H9 (cell line): ENCODE data around the gene GARIN5A. TPM values are rescaled to one million over a fixed set of nuclear protein-coding genes. Genes with fewer than 3 reads are reported as not detected.

ENCODE experiments used
- DNase-seq: peaks from one replicate; pipeline ENCODE4 v3.0.0-alpha.2; 2017
- H2AFZ ChIP-seq: one replicate; pipeline ENCODE4 v1.6.1; 2013; ENCODE audit warnings: mild to moderate bottlenecking, low read length, control low read depth, moderate library complexity
- H2AK5ac ChIP-seq: 2 replicates; pipeline ENCODE4 v1.6.1; 2013; ENCODE audit warnings: low read length, control low read depth, mixed read lengths; ENCODE audit not compliant: insufficient read length
- H2BK120ac ChIP-seq: one replicate; pipeline ENCODE4 v1.6.1; 2013; ENCODE audit warnings: low read depth, mild to moderate bottlenecking, low read length, control low read depth, inconsistent platforms; ENCODE audit not compliant: poor library complexity, severe bottlenecking
- H2BK12ac ChIP-seq: 2 replicates; pipeline ENCODE4 v1.6.1; 2013; ENCODE audit warnings: low read length, control low read depth, mixed read lengths, low read depth; ENCODE audit not compliant: insufficient read length
- H2BK15ac ChIP-seq: 2 replicates; pipeline ENCODE4 v1.6.1; 2013; ENCODE audit warnings: low read depth, low read length, control low read depth
- H2BK20ac ChIP-seq: one replicate; pipeline ENCODE4 v1.6.1; 2013; ENCODE audit warnings: low read depth, mild to moderate bottlenecking, low read length, control low read depth, inconsistent platforms; ENCODE audit not compliant: poor library complexity, severe bottlenecking
- H2BK5ac ChIP-seq: 2 replicates; pipeline ENCODE4 v1.6.1; 2013; ENCODE audit warnings: low read length, control low read depth, mixed read lengths; ENCODE audit not compliant: insufficient read length
- H3K14ac ChIP-seq: 2 replicates; pipeline ENCODE4 v1.6.1; 2013; ENCODE audit warnings: low read length, control low read depth; ENCODE audit not compliant: insufficient read depth
- H3K18ac ChIP-seq: 2 replicates; pipeline ENCODE4 v1.6.1; 2013; ENCODE audit warnings: low read depth, mild to moderate bottlenecking, mixed read lengths, low read length, control low read depth; ENCODE audit not compliant: insufficient read length
- H3K23ac ChIP-seq: 2 replicates; pipeline ENCODE4 v1.6.1; 2013; ENCODE audit warnings: low read length, control low read depth, mixed read lengths, low read depth; ENCODE audit not compliant: insufficient read length
- H3K23me2 ChIP-seq: 2 replicates; pipeline ENCODE4 v1.6.1; 2013; ENCODE audit warnings: low read depth, mild to moderate bottlenecking, mixed read lengths, low read length, control low read depth; ENCODE audit not compliant: insufficient read length, poor library complexity, severe bottlenecking
- H3K27ac ChIP-seq: 2 replicates; pipeline ENCODE4 v1.5.1; 2013; ENCODE audit warnings: low read length, control low read depth, mixed read lengths, low read depth; ENCODE audit not compliant: insufficient read length
- H3K27me3 ChIP-seq: 2 replicates; pipeline ENCODE4 v1.6.1; 2013; ENCODE audit warnings: low read length, control low read depth, inconsistent platforms; ENCODE audit not compliant: insufficient read depth
- H3K4ac ChIP-seq: 2 replicates; pipeline ENCODE4 v1.6.1; 2013; ENCODE audit warnings: low read depth, mild to moderate bottlenecking, control low read depth, inconsistent platforms, low read length, moderate library complexity
- H3K4me1 ChIP-seq: 2 replicates; pipeline ENCODE4 v1.6.1; 2013; ENCODE audit warnings: low read length, control low read depth, inconsistent platforms; ENCODE audit not compliant: insufficient read depth
- H3K4me2 ChIP-seq: 2 replicates; pipeline ENCODE4 v1.6.1; 2013; ENCODE audit warnings: low read length, control low read depth, mixed read lengths; ENCODE audit not compliant: insufficient read length, insufficient read depth
- H3K56ac ChIP-seq: 2 replicates; pipeline ENCODE4 v1.6.1; 2013; ENCODE audit warnings: low read depth, mild to moderate bottlenecking, mixed read lengths, low read length, control low read depth; ENCODE audit not compliant: insufficient read length
- H3K79me1 ChIP-seq: 2 replicates; pipeline ENCODE4 v1.6.1; 2013; ENCODE audit warnings: low read depth, mild to moderate bottlenecking, moderate library complexity, low read length, control low read depth, inconsistent platforms; ENCODE audit not compliant: insufficient read depth, poor library complexity, severe bottlenecking
- H3K79me2 ChIP-seq: 2 replicates; pipeline ENCODE4 v1.6.1; 2013; ENCODE audit warnings: low read length, control low read depth, inconsistent platforms; ENCODE audit not compliant: insufficient read depth
- H3K9ac ChIP-seq: 2 replicates; pipeline ENCODE4 v1.6.1; 2013; ENCODE audit warnings: low read length, control low read depth, mixed read lengths; ENCODE audit not compliant: insufficient read length; ENCODE audit errors: extremely low read depth
- H3K9me3 ChIP-seq: one replicate; pipeline ENCODE4 v1.6.1; 2013; ENCODE audit warnings: low read depth, low read length, inconsistent platforms; ENCODE audit not compliant: control insufficient read depth
- H3T11ph ChIP-seq: one replicate; pipeline ENCODE4 v1.6.1; 2013; ENCODE audit warnings: mild to moderate bottlenecking, low read length, control low read depth, inconsistent platforms
- H4K20me1 ChIP-seq: one replicate; pipeline ENCODE4 v1.6.1; 2013; ENCODE audit not compliant: control insufficient read depth, insufficient read length, insufficient read depth
- H4K5ac ChIP-seq: 2 replicates; pipeline ENCODE4 v1.6.1; 2013; ENCODE audit warnings: low read depth, mild to moderate bottlenecking, mixed read lengths, low read length, control low read depth; ENCODE audit not compliant: insufficient read length
- H4K8ac ChIP-seq: replicated peaks from 2 replicates; pipeline ENCODE4 v1.6.1; 2013; ENCODE audit warnings: low read length, control low read depth, mixed read lengths, low read depth; ENCODE audit not compliant: insufficient read length
- H4K91ac ChIP-seq: 2 replicates; pipeline ENCODE4 v1.6.1; 2013; ENCODE audit warnings: low read depth, mild to moderate bottlenecking, moderate library complexity, mixed read lengths, low read length, control low read depth; ENCODE audit not compliant: insufficient read length
- H3K27ac Mint-ChIP-seq, 3 experiments: 2 replicates in 2 of 3; 3 replicates in 1 of 3; pipeline ENCODE4 v1.8.0; 2020 to 2021; ENCODE audit warnings: mixed read lengths in 3 of 3, mild to moderate bottlenecking in 1 of 3, moderate library complexity in 1 of 3
- H3K27me3 Mint-ChIP-seq: 2 replicates; pipeline ENCODE4 v1.8.0; 2021; ENCODE audit warnings: low read depth, mild to moderate bottlenecking, moderate library complexity, mixed read lengths
- H3K36me3 Mint-ChIP-seq, 3 experiments: 2 replicates in 2 of 3; 3 replicates in 1 of 3; pipeline ENCODE4 v1.8.0; 2020 to 2021; ENCODE audit warnings: low read depth in 3 of 3, mixed read lengths in 3 of 3; ENCODE audit not compliant: insufficient read depth in 1 of 3
- H3K4me1 Mint-ChIP-seq, 2 experiments: 2 replicates each; pipeline ENCODE4 v1.8.0; 2020; ENCODE audit warnings: mixed read lengths in 2 of 2
- H3K4me3 Mint-ChIP-seq, 2 experiments: 2 replicates in 1 of 2; 3 replicates in 1 of 2; pipeline ENCODE4 v1.8.0; 2020 to 2021; ENCODE audit warnings: mild to moderate bottlenecking in 2 of 2, mixed read lengths in 2 of 2, moderate library complexity in 1 of 2
- H3K9me3 Mint-ChIP-seq, 2 experiments: 2 replicates in 1 of 2; 3 replicates in 1 of 2; pipeline ENCODE4 v1.8.0; 2020; ENCODE audit warnings: mild to moderate bottlenecking in 2 of 2, mixed read lengths in 2 of 2, moderate library complexity in 1 of 2
- WGBS: extraction: QIAGEN DNeasy Blood & Tissue Kit; methylation state at CpG from one replicate; pipeline ENCODE4 v1.1.7; 2013; ENCODE audit warnings: missing lambda C conversion rate, low lambda C conversion rate, mixed read lengths; ENCODE audit not compliant: insufficient read length; ENCODE audit errors: extremely low coverage; 5-methylcytosine and 5-hydroxymethylcytosine counted together
- total RNA-seq: library from RNA; stranded (reverse); gene quantifications from 2 replicates; pipeline ENCODE4 v1.2.1, GENCODE V29; 2021
- TF ChIP-seq, protein P1 (sequence below): fragments of 200-600 bp; sonication (generic); conservative IDR thresholded peaks from 3 replicates; pipeline ENCODE4 v1.8.0; 2021; ENCODE audit warnings: antibody characterized with exemption, mild to moderate bottlenecking

Gene GARIN5A
- total RNA-seq, 1 experiment from 2014 or later, result 9.5 TPM

- no peak overlapping the region for H3K27ac ChIP-seq
- H3K79me1 ChIP-seq, result no peaks in the 10 kb centered on the region
- Mint-ChIP-seq H3K27me3 (peaks cover 15% of the 10 kb centered on the region), H3K9me3 (no peaks in the 10 kb centered on the region; a peak in 1 of 5 replicates), H3K4me3 (no peak overlapping the region), H3K36me3 (peaks cover 0 to 3% (median 2%) of the 10 kb centered on the region in 3 experiments; a peak in 2 of 7 replicates), H3K4me1 (peaks cover 2 to 7% of the 10 kb centered on the region in 2 experiments), H3K27ac (no peak overlapping the region)
- H3K14ac ChIP-seq, result no peak overlapping the region
- H3K79me2 ChIP-seq, result no peaks in the 10 kb centered on the region
- H2BK15ac ChIP-seq, result no peak overlapping the region
- H3K9me3 ChIP-seq, result no peaks in the 10 kb centered on the region
- no peak overlapping the region for H4K8ac ChIP-seq
- H2BK12ac ChIP-seq, result no peak overlapping the region
- no peak for DNase-seq
- no peak overlapping the region for H3K4ac ChIP-seq
- no peaks in the 10 kb centered on the region for H3K4me1 ChIP-seq
- no peak overlapping the region for H3T11ph ChIP-seq
- H2BK120ac ChIP-seq, result no peak overlapping the region
- H3K4me2 ChIP-seq, result no peak overlapping the region
- TF ChIP-seq, protein P1, sequence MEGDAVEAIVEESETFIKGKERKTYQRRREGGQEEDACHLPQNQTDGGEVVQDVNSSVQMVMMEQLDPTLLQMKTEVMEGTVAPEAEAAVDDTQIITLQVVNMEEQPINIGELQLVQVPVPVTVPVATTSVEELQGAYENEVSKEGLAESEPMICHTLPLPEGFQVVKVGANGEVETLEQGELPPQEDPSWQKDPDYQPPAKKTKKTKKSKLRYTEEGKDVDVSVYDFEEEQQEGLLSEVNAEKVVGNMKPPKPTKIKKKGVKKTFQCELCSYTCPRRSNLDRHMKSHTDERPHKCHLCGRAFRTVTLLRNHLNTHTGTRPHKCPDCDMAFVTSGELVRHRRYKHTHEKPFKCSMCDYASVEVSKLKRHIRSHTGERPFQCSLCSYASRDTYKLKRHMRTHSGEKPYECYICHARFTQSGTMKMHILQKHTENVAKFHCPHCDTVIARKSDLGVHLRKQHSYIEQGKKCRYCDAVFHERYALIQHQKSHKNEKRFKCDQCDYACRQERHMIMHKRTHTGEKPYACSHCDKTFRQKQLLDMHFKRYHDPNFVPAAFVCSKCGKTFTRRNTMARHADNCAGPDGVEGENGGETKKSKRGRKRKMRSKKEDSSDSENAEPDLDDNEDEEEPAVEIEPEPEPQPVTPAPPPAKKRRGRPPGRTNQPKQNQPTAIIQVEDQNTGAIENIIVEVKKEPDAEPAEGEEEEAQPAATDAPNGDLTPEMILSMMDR, result no peak
- no peaks in the 10 kb centered on the region for H3K27me3 ChIP-seq
- no peak overlapping the region for H3K9ac ChIP-seq
- H3K18ac ChIP-seq, result no peak overlapping the region
- H2BK20ac ChIP-seq, result no peak overlapping the region
- no peak overlapping the region for H2BK5ac ChIP-seq
- H2AFZ ChIP-seq, result no peak overlapping the region
- no peak overlapping the region for H2AK5ac ChIP-seq
- no peak overlapping the region for H4K91ac ChIP-seq
- H3K23me2 ChIP-seq, result no peaks in the 10 kb centered on the region
- H4K20me1 ChIP-seq, result peaks cover 6% of the 10 kb centered on the region
- WGBS, result no CpG with 5 or more reads among the region's 50 CpGs
- no peak overlapping the region for H3K56ac ChIP-seq
- no peak overlapping the region for H4K5ac ChIP-seq
- no peak overlapping the region for H3K23ac ChIP-seq
These were observed 18.1 kb downstream of the GARIN5A start for GRCh38 chr19:50458396-50459066.
